ENCODE measurements around the gene SCP2.

- TF ChIP-seq CTCF (conservative IDR thresholded peaks at IDR 0.05; ENCODE audit: low read length) (no peak), EZH2phosphoT487 (IDR thresholded peaks at IDR 0.05; ENCODE audit: borderline replicate concordance) (no peak)
These were observed 142.2 kb downstream of the SCP2 start for GRCh38 chr1:53069265-53069662.

Data from Loucy (cell line).